Measurements from ENCODE around the gene TP53I11.

The TP53I11 gene

DNA sequence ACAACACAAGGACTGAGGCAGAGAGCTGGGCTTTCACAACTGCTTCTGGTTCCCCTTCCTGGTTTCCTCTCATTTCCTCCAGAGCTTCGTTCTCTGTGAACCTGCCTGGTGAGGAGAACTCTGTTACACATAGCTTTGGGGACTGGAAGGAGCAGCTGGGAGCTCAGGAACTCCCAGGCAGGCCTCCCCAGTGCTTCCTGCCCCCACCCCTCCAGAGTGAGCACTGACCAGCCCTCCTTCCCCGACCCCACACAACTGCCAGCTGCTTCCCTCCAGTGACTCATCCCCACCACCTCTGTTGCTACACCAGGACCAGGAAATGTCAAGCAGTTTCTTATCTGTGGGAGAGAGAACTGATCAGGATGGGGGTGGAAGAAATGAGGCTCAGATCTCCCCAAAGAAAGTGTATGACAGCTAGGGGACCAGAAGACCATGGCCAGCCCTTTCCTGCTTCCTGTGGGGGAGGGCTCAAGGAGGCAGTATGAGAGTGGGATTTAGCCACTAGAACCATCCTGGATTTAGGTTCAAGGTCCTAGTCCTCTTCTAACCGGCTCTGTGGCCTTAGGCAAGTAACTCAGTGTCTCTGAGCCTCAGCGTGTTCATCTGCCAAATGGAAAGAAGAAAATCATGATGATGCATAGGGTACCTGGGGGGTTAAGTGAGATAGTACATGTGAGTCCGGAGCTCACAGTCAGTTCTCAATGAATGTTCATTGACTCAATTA is 4.5 kb upstream of the TP53I11 start:
- DNase-seq: no peak

DNA sequence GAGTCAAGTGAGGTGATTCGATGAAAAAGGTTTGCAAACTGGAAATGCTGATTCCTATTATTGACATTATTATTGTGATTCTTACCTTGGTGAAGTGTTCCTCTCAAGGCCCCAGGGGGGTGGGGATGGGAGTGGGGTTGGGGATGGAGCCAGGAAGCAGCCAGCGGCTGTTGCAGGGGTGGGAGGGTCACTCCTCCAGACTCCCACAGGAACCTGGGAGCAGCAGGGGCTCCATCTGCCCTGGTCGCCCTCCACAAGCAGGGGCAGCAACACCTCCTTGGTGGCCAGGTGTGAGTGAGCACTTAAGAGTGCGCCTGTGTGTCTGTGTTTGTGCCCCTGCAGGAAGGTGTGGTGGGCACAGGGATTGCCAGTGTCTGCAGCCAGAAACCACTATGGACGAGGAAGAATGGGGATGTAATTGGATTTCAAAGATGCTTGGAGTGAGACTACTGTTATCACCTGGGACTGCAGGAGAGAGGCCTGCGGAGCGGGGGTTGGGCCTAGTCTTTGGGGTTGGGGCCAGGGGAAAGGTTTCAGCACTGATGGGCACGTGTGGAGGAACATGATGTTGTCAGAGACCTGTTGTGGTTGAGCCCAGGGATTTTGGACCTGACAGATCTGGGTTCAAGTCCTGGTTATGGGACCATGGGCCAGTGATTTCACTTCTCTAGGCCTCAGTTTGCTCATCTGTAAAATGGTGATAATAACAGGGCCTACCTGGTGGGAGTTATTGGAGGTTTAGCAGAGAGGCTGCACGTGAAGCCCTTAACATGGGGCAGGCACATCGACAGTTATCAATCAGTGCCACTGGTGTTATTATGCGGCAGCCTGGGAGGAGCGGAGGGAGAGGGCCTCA is 3.6 kb upstream of the TP53I11 start:
- DNase-seq: no peak

DNA sequence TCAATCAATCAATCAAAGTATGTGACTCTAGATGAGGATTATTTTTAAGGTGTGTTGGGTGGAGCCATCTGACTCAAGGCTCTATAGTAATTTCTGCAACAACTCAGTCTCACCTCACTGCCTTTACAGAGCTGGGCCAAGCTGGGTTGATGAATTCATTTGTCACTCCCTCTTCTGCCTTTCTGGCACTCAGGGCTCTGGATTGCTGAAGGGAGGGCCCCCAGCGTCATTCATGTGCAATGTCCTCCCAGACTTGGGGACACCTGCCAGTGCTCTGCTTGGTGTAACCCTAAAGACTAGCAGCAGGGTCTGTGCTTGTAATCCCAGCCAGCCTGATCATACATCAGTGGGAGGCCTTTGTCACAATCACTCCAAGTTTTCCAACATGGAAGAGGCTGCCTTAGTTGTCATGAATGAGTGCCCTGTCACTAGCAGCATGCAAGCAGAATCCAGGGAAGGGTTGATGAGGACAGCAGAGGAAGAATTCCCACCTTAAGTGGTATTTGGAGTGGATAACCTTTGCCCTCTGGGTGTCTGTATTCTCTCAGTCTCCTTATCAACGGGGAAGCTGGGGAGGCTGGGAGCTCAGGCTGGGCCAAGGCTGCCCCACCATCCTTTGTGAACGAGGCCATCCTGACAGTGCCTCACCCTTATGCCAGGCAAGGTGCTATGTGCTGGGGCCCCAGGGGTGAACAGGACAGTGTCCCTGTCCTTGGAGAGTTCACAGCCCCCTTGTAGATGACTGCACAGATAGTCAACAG is 2.0 kb upstream of the TP53I11 start:
- DNase-seq: no peak

DNA sequence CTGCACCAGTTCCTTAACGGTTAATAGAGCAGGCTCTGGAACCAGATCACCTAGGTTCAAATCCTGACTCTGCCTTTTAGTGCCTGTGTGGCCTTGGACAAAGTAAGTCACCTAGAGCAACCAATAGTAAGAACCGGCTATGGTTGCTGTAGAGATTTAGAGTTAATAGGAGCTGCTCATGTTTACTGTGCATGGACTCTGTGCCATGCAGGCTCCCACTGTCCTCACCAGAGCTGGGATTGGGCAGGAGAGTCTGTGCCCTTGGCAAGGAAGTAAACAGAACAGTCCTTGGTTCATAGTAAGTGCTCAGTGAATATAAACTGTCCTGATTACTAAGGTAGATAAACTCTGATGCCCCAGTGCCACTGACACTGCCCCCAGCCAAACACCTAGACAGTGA is 1.4 kb upstream of the TP53I11 start:
- DNase-seq: no peak

DNA sequence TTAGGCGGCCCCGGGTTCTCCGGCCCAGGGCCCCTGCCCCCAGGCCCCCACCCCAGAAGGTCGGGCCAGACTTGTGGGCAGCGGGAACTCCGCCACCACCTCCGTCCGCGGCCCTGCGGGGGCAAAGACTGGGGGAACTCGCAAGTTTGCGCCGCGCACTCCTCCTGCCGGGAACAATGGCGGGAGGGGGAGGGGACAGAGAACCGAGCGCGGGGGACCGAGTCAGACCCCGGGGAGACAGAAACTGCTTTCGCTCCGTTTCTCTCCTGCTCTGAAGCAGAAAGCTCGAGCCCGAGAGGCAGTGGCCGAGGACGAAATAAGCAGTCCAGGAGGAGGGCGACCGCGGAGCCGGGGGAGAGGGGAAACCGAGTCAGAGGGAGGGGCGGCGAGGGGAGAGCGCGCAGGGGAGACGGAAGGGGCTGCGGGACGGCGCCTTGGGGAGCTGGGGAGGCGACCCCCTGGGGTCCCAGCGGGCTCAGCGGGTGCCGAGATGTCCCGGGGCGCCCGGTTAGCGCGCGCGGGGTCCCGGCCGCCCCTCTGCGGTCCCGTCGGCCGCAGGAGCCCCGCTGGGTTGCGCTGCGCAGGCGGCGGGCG is 555 bp downstream of the TP53I11 start:
- no peak for DNase-seq

DNA sequence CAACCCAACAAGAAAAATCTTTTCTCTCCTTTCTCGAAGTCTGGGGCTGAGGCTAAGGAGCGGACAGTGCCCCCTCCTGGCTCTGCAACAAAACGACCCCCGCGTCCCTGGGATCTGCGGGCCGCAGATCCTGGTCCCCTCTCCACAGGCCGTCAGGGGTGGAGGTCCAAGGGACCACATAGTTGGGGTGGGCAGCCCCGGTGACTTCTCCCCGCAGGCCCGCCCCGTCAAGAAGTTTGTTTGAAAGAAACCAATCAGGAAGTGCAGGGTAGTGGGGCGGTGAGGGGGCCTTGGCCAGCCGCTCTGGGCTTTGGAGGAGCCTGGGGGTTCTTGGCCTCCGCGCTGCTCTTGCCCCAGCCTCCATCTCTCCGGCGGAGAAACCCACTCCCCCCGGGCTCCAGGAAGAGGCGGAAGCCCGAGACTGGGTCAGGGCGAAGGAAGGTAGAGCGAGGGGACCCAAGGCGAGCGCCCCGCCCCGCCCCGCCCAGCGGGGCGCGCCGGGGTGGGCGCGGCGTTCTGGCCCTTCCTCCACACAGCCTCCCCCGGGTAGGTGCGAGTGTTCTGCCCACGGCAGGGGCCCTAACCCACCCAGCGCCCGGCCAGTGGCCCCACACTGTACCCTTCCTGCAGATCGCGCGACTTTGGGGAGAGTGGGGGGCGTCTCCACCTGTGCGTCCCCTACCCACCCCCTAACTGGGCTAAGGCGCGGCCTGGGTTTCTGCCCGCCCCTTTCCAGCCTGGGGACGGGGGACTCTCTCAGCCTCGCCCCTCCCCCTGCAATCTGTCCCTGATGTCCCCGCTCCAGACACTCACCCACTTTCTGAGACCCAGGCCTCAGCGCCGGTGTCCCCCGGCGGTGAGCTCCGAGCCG is 1.3 kb downstream of the TP53I11 start:
- no peak for DNase-seq

DNA sequence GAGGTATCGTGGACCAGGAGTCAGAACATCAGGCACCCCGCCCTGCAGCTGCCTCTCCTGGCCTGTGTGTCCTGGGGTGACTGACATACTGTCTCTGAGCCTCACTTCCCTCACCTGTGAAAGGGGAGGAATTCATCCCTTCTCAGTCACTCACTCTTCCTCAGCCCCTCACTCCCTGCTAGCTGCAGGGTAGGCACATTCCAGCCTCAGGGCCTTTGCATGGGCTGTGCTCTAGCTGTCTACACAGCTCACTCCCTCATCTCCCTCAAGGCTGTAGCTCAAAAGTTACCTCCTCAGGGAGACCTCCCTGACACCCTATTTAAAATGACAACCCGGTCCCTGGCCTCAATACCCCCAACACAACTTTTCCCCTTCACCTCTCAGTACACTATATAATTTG is 2.5 kb downstream of the TP53I11 start:
- no peak for DNase-seq

DNA sequence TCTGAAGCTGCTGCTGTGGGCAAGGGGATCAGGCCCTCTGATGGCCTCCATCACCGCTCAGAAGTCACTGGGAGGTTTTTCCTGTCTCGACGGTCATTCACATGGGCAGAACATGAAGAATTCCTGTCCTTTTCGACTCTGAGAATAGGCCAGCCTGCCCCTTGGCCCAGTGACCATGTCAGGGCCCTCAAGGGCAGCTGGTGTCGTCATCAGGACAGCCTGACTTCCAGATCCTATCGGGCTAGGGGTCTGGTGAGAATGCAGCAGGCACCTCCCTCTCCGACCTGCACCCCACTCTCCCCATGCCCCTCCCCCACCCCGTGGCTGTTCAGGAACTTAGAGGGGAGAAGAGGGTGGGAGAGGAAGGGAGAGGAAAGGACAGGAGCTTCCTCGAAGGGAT is 3.6 kb downstream of the TP53I11 start:
- no peak for DNase-seq

DNA sequence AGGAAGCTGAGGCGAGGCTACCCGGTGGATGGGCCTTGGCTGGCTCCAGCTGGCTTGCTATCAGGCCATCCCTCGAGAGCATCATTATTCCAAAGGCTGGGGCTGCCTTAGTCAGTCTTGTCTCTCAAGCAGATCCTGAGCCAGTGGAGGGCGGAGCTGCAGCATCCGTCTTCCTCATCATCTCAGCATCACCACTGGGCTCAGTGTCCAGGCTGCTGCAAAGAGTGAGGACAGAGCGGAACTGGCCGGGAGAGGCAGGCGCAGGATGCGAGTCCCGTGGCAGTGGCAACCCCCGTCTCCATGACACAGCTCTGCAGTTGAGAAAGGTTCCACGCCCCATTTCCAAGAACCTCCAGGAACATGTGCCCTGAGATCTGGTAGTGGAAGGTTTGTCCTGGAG is 4.4 kb downstream of the TP53I11 start:
- no peak for DNase-seq

DNA sequence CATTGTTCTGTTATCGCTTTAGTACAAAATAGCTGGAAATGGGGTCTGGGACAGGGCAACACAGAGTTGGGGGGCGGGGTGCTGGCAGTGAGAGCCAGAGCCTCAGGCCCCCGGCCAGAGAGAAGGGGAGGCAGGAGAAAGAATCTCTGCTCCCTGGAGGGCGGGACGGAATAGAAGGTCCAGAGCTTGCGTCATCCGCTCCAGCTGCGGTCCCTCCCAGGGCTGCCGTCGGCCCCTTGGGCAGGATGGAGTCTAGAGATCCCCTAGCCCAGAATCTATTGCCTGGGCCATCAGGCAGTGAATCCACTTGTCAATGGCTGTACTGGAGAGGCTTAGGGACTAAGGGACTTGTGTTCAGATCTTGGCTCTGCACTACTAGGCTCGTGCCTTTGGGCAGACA is 5.0 kb downstream of the TP53I11 start:
- no peak for DNase-seq

DNA sequence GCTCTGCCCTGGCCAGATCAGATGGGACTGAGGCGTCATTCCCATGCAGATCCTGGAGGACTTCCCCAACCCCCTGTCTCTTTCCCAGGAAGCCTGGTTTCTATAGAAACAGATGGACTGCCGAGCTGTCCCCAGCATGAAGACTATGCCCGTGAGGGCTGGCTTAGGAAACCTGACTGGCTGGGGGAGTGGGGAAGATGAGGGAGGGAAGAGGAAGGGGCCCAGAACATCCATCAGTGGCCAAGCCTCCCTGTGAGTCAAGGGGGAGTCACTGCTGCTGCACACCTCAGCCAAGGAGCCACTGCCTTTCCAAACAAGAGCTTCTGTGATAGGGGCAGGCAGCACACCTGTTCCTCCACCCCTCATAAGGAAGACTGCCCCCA is 5.8 kb downstream of the TP53I11 start:
- no peak for DNase-seq

DNA sequence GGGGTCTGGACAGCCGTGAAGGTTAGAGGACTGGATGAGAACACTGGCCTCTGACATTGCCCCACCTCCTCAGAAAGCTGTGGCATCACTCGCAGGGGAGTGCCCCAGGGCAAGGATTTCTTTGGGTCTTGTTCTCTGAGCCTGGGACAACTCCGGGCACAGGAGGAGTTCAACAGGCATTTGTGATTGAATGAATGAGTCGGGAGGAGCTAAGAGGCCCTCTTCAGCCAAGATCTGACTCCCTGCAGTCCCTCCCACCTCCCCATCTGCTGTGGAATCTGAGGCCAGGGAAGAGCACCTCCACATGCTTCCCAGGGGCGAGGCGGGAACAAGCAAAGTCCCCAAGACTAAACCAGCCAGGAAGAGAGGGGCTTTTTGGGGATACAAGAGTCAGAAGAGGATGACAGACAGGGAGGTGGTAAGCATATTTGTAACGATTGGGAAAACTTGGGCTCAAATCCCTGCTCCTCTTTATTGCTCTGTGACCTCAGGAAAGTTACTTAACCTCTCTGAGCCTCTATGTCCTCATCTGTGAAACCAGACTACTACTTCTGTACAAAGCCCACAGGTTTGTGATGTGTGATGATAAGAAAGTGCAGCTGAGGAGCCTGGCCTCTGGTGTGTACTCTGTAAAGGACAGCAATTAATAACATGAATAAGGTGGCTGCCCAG is 6.4 kb downstream of the TP53I11 start:
- no peak for DNase-seq

DNA sequence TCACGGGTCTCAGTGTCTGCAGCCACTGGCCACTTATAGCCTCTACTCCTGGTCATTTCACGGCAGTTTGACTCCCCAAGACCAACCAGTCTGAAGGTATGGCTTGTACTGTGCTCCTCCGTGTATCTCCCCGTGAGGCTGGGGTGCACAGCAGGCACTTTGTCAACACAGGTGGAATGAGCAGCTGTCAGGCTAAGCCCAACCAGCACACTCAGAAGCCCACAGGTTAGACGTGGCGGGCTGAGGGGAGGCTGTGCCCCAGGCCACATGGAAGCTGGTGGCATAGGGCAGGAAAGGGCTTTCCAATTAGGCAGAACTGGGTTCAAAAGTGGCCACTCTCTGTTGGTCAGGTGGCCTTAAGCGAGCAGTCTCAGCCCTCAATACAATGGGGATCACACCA is 7.0 kb downstream of the TP53I11 start:
- DNase-seq: no peak

DNA sequence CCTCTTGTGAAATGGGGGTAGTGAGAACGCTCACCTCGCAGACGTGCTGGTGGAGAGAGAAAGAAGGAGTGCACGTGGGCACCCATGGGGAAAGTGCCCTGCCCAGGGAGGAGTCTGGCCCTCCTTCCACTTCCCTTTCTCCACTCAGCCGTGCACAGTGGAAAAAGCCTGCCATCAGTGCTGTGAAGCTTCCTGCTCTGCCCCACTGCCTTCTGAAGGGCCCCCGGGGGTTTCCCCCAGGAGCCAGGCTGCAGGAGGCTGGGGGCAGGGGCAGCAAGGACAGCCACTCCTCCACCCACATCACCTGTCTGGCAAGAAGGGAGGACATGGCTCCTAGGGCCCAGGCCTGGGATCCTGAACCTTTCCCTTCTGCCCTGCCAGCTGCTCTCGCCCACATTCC is 7.6 kb downstream of the TP53I11 start:
- no peak for DNase-seq

DNA sequence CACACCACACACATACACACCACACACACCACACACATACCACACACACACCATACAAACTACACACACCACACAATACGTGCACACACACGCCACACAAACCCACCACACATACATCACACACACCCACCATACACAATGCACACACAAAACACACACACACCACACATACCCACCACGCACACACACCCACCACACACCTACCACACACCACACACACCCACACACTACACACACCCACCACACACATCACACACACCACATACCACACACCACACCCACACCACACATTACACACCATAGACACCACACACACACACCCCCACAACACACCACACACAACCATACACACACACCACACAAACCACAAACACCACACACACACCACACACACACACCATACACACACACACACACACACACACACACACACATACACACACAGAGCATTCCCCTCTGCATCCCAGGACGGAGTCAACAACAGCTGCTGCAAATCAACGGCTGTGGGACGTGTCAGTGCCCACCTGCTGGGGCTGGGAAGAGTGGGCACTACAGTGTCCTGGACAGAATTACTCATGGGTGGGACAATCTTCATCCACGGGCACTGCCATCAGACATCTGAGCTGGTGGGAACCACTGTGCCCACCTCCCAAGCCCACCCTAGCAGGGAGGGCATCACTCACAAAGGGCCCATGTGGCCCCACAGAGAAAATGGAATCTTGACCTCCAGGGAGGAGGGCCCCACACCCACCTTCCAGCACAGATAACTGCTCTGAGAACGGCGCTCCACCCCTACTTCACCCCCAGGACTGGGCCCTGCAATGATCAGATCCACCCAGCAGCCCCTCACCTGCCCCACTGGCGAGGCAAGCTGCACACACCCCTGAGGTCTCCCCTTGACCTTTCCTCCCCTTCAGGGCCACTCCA is 8.4 kb downstream of the TP53I11 start:
- DNase-seq: no peak

DNA sequence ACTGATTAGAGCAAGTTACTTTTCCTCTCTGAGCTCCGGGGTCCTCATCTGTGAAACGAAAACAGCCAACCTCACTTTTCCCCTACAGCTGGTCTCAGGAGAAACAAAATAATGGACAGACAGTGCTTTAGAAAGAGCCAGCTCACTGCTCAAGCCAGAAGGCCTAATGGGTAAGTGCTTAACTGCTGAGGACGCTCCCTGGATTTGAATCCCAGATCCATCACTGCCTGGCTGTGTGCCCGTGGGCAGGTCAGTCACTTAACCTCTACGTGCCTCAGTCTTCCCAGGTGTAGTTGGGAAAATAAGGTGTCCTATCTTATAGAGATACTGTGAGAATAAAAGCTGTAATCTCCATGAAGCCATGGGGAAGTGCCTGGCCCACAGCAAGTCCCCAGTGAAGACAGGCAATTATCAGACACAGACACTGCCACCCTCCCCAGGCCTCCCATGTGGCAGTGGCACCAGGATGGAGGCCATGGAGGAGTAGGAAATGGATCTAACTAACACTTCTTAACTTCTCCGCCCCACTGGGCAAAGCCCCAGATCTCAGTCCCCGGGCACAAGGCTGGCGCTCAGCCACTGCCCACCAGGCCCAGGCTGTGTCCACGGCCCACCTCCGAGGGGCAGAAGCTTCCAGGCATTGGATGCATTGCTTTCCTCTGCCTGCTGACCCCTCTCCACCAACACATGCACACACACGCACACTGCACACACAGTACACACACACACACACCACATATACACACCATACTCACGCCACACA is 9.2 kb downstream of the TP53I11 start:
- DNase-seq: no peak

DNA sequence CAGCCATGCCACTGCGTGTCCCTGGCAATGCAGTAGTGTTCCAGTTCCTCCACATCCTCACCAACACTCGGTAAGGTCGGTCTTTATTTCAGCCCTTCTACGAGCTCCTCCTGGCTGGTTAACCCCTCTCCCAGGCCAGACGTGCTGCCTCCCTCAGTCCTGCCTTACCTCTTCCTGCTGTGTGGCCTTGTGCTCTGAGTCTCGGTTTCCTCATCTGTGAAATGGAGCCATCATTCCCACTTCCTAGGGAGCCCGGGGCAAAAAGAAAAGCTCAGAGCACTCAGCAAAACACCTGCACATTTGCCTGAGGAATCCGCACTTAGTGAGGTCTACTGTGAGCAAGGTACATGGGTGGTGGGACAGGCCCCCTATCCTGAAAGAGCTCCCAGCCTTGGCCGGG is 9.8 kb downstream of the TP53I11 start:
- DNase-seq: no peak

DNA sequence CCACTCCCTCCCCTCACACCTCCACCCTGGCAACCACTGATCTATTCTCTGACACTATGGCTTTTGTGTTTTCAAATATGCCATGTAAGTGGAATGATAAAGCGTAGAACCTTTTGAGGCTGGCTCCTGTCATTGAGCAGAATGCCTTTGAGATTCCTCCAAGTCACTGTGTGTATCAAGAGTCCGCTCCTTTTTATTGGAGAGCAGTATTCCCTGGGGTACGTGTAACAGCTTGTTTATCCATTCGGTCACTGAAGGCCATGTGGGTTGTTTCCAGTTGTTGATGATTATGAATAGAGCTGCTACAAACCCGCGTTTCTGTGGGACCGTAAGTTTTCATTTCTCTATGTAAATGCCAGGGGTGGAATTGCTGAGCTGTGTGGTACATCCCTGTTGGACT is 10.3 kb downstream of the TP53I11 start:
- DNase-seq: no peak

DNA sequence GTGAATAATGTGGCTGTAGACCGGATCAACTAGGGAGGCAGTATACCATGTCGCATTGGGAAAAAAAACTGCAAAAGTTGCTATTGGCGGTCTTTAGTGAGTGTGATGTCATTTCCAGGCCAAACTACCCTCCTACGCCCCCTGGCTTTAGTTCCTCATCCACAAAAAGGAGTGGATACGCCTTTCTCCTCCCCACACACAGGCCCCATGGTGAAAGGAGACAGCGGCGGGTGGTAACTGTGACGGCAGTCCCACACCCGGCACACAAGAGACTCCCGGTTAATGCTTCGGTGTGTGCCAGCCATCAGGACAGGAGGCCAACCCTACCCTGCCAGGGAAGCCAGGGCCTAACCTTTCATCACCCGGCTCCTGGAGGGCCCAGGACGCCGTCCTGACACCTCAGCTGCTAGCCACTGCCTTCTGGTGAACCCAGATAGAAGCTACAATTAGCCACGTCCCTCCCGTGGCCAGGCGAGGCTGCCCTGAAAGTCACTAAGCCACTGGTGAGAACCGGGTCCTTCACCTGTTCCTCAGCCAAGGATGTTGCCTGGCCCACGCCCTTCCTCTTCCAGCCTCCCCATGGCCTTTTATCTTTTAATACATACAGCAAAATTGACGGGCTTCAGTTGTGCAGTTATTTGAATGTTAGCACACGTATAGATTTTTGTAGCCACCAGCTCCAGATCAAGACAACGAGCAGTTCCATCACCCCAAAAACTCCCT is 10.8 kb downstream of the TP53I11 start:
- no peak for DNase-seq
